Thoracic aorta (tissue), 2 donors: ENCODE data around the gene CLC. TPM values are rescaled to one million over a fixed set of nuclear protein-coding genes. Genes with fewer than 3 reads are reported as not detected.

Experiments
- ATAC-seq: fragments of 150-250 bp; one replicate; pipeline ENCODE4 v1.8.0; 2017; ENCODE audit warnings: low read depth; ENCODE audit not compliant: insufficient number of reproducible peaks, low FRiP score
- DNase-seq: peaks from one replicate; pipeline ENCODE4 v3.0.0-alpha.2; 2020; ENCODE audit warnings: low spot score
- H3K27ac ChIP-seq, 2 donors: fragments of 200-600 bp; sonication (generic); 1 replicate in 1 of 2; 2 replicates in 1 of 2; pipeline ENCODE4 v1.5.1; 2016; ENCODE audit warnings: mild to moderate bottlenecking in 2 of 2, moderate library complexity in 2 of 2
- H3K27me3 ChIP-seq: fragments of 200-600 bp; sonication (generic); replicated peaks from 2 replicates; pipeline ENCODE4 v1.6.0; 2016; ENCODE audit warnings: mild to moderate bottlenecking; ENCODE audit not compliant: insufficient read depth
- H3K36me3 ChIP-seq: fragments of 200-600 bp; sonication (generic); one replicate; pipeline ENCODE4 v1.5.1; 2016
- H3K4me1 ChIP-seq, 2 donors: fragments of 200-600 bp; sonication (generic); 1 replicate in 1 of 2; 2 replicates in 1 of 2; pipeline versions ENCODE4 v1.5.1 to v1.6.0; 2016; ENCODE audit warnings: low read depth in 2 of 2, mild to moderate bottlenecking in 1 of 2; ENCODE audit not compliant: control insufficient read depth in 1 of 2
- H3K4me3 ChIP-seq: fragments of 200-600 bp; sonication (generic); 2 replicates; pipeline ENCODE4 v1.5.1; 2016; ENCODE audit warnings: mild to moderate bottlenecking
- H3K9me3 ChIP-seq: fragments of 200-600 bp; sonication (generic); 2 replicates; pipeline ENCODE4 v1.5.1; 2016
- CTCF ChIP-seq: fragments of 200-600 bp; sonication (generic); IDR thresholded peaks from one replicate; pipeline ENCODE4 v1.5.1; 2019; ENCODE audit warnings: antibody characterized with exemption
- total RNA-seq, 2 donors: library from RNA; depleted of rRNA; stranded (reverse); fragments of >200 nt; gene quantifications; one replicate each; pipeline versions ENCODE4 v1.1.0 to v1.2.3, GENCODE V29; 2016

Gene CLC
- total RNA-seq, 2 donors from 2014 or later, result not detected

GRCh38 chr19:39681416-39681815 is 56.4 kb downstream of the CLC start:
- DNase-seq, result no peak
- Histone ChIP-seq H3K27ac (no peak overlapping the region), H3K4me3 (no peak overlapping the region), H3K27me3 (no peaks in the 10 kb centered on the region), H3K36me3 (no peaks in the 10 kb centered on the region), H3K9me3 (no peaks in the 10 kb centered on the region), H3K4me1 (peaks cover 0 to 14% of the 10 kb centered on the region in 2 donors)
- ATAC-seq, result no peak
- no peak for TF ChIP-seq CTCF

Other genes with a start within 250 kb of the CLC start
- gene DLL3, start 239.1 kb downstream of the CLC start, total RNA-seq, result not detected
- gene SELENOV, start 222.9 kb downstream of the CLC start, total RNA-seq, result not detected
- gene EID2B, start 205.2 kb downstream of the CLC start, total RNA-seq, result 1 to 10 TPM; 5.6 to 6.2 TPM
- gene EID2, start 197.9 kb downstream of the CLC start, total RNA-seq, result 10 to 100 TPM; 11.4 to 12.0 TPM
- not detected for gene LGALS13, start 135.5 kb downstream of the CLC start, total RNA-seq
- not detected for gene LGALS16, start 82.1 kb downstream of the CLC start, total RNA-seq
- gene LGALS14, start 33.5 kb downstream of the CLC start, total RNA-seq, result not detected
- gene LEUTX, start 40.8 kb upstream of the CLC start, total RNA-seq, result not detected
- 10 to 100 TPM in 1 of 2 donors, 1 to 10 TPM in 1; 8.9 to 10.2 TPM for gene DYRK1B, start 96.1 kb upstream of the CLC start, total RNA-seq
- gene FBL, start 108.3 kb upstream of the CLC start, total RNA-seq, result 100 to 1,000 TPM in 1 of 2 donors, 10 to 100 TPM in 1; 52.7 to 103 TPM
- gene FCGBP, start 196.6 kb upstream of the CLC start, total RNA-seq, result 100 to 1,000 TPM; 120 to 142 TPM
- 10 to 100 TPM; 71.1 to 93.1 TPM for gene PSMC4, start 233.1 kb upstream of the CLC start, total RNA-seq